Measurements from ENCODE around the gene SIL1.

SIL1 gene

GRCh38 chr5:138955013-138955660, 243.0 kb downstream of the SIL1 start:
- TF ChIP-seq TAF1 (IDR thresholded peaks at IDR 0.05; ENCODE audit: low read depth) (no peak), CEBPB (IDR thresholded peaks at IDR 0.05) (no peak), CREB1 (IDR thresholded peaks at IDR 0.05; ENCODE audit: low read depth) (no peak), NFIC (IDR thresholded peaks at IDR 0.05) (no peak), TEAD4 (IDR thresholded peaks at IDR 0.05) (no peak), FOXM1 (IDR thresholded peaks at IDR 0.05; ENCODE audit: borderline replicate concordance, low read depth) (no peak)

GRCh38 chr5:138954257-138955012, 243.7 kb downstream of the SIL1 start:
- no peak for TF ChIP-seq YY1 (IDR thresholded peaks at IDR 0.05; ENCODE audit: low read depth)
- no peak for TF ChIP-seq CREB1 (IDR thresholded peaks at IDR 0.05; ENCODE audit: low read depth)
- TF ChIP-seq ZBTB7A (IDR thresholded peaks at IDR 0.05; ENCODE audit: low read depth) = no peak
- TF ChIP-seq EP300 (IDR thresholded peaks at IDR 0.05; ENCODE audit: borderline replicate concordance) = no peak
- no peak for TF ChIP-seq EGR1 (IDR thresholded peaks at IDR 0.05)
- TF ChIP-seq CEBPB (IDR thresholded peaks at IDR 0.05) = no peak
- TF ChIP-seq FOXM1 (IDR thresholded peaks at IDR 0.05; ENCODE audit: borderline replicate concordance, low read depth) = no peak
- no peak for TF ChIP-seq TEAD4 (IDR thresholded peaks at IDR 0.05)
- TF ChIP-seq NFIC (IDR thresholded peaks at IDR 0.05) = no peak
- no peak for TF ChIP-seq TCF12 (IDR thresholded peaks at IDR 0.05; ENCODE audit: low read depth)
- TF ChIP-seq TAF1 (IDR thresholded peaks at IDR 0.05; ENCODE audit: low read depth) = no peak
- TF ChIP-seq MAX (IDR thresholded peaks at IDR 0.05) = no peak
- no peak for TF ChIP-seq RAD21 (IDR thresholded peaks at IDR 0.05; ENCODE audit: low read depth)
- TF ChIP-seq USF1 (IDR thresholded peaks at IDR 0.05) = no peak
- no peak for TF ChIP-seq REST (IDR thresholded peaks at IDR 0.05; ENCODE audit: low read depth)

GRCh38 chr5:138953387-138954256, 244.5 kb downstream of the SIL1 start:
- TF ChIP-seq TAF1 (IDR thresholded peaks at IDR 0.05; ENCODE audit: low read depth) (no peak), ZBTB7A (IDR thresholded peaks at IDR 0.05; ENCODE audit: low read depth) (no peak), CEBPB (IDR thresholded peaks at IDR 0.05) (no peak), NFIC (IDR thresholded peaks at IDR 0.05) (no peak), USF1 (IDR thresholded peaks at IDR 0.05) (peak; percentile 83), FOXM1 (IDR thresholded peaks at IDR 0.05; ENCODE audit: borderline replicate concordance, low read depth) (no peak), REST (IDR thresholded peaks at IDR 0.05; ENCODE audit: low read depth) (no peak), RAD21 (IDR thresholded peaks at IDR 0.05; ENCODE audit: low read depth) (no peak), MAX (IDR thresholded peaks at IDR 0.05) (peak; percentile 64), YY1 (IDR thresholded peaks at IDR 0.05; ENCODE audit: low read depth) (no peak)

- TF ChIP-seq CEBPB (IDR thresholded peaks at IDR 0.05) (no peak), REST (IDR thresholded peaks at IDR 0.05; ENCODE audit: low read depth) (no peak), TAF1 (IDR thresholded peaks at IDR 0.05; ENCODE audit: low read depth) (no peak), YY1 (IDR thresholded peaks at IDR 0.05; ENCODE audit: low read depth) (no peak), EP300 (IDR thresholded peaks at IDR 0.05; ENCODE audit: borderline replicate concordance) (no peak), TCF12 (IDR thresholded peaks at IDR 0.05; ENCODE audit: low read depth) (no peak), CREB1 (IDR thresholded peaks at IDR 0.05; ENCODE audit: low read depth) (no peak), RAD21 (IDR thresholded peaks at IDR 0.05; ENCODE audit: low read depth) (no peak), MAX (IDR thresholded peaks at IDR 0.05) (no peak), NFIC (IDR thresholded peaks at IDR 0.05) (no peak), USF1 (IDR thresholded peaks at IDR 0.05) (no peak), TEAD4 (IDR thresholded peaks at IDR 0.05) (no peak), EGR1 (IDR thresholded peaks at IDR 0.05) (no peak), FOXM1 (IDR thresholded peaks at IDR 0.05; ENCODE audit: borderline replicate concordance, low read depth) (no peak), ZBTB7A (IDR thresholded peaks at IDR 0.05; ENCODE audit: low read depth) (no peak)
Observed at GRCh38 chr5:138952962-138953361, 245.2 kb downstream of the SIL1 start.
